Left cardiac atrium (tissue), 4 donors: ENCODE results near the gene LRMDA. TPM values are rescaled to one million over a fixed set of nuclear protein-coding genes. Genes with fewer than 3 reads are reported as not detected.

Source experiments
- ATAC-seq, 2 donors: fragments of 200-7000 bp; cut with Tn5 transposase; one replicate each; pipeline ENCODE4 v1.9.1; 2020; ENCODE audit warnings: mild to moderate bottlenecking in 2 of 2, moderate library complexity in 2 of 2
- DNase-seq: peaks from one replicate; pipeline ENCODE4 v3.0.0-alpha.2; 2020
- intact Hi-C, 2 donors: fragments of 100-400 bp; cut with DNase I; formaldehyde crosslinking; loops; one replicate each; pipeline versions ENCODE4 v1.14.1 to v1.15.1; 2022 to 2023
- total RNA-seq, 2 donors: library from RNA; stranded (reverse); fragmentation: NEBNext Ultra II Directional; extraction: Animal tissue kit (Norgen Biotek cat#: 25700); gene quantifications; one replicate each; pipeline ENCODE4 v1.2.1, GENCODE V29; 2021
- donor health status: DM: no; HTN: yes; CAD: no.
- donor health status: DM: no; HTN: yes; CAD: no; lungs with severe emphysema.
- donor health status: DM: yes; HTN: yes; CAD: no.
- donor health status: Dilated cardiomyopathy.

LRMDA gene
- total RNA-seq, 2 donors from 2014 or later: 40.6 to 57.8 TPM

- intact Hi-C loops: no loop called here
- no peak for ATAC-seq
- DNase-seq: no peak
Measured at GRCh38 chr10:76017733-76018433, 586.5 kb downstream of the LRMDA start.

- intact Hi-C loops: no loop called here
- ATAC-seq (no peak), DNase-seq (no peak)
Measured at GRCh38 chr10:76020630-76021029, 589.2 kb downstream of the LRMDA start.

GRCh38 chr10:76021398-76021797 is 590.0 kb downstream of the LRMDA start:
- intact Hi-C loops: no loop called here
- DNase-seq (no peak), ATAC-seq (no peak)

- ATAC-seq (no peak), DNase-seq (no peak)
- intact Hi-C loops: no loop called here
Measured at GRCh38 chr10:76022366-76022765, 590.9 kb downstream of the LRMDA start.

GRCh38 chr10:76023007-76023406 is 591.6 kb downstream of the LRMDA start:
- intact Hi-C loops: no loop called here
- DNase-seq (no peak), ATAC-seq (no peak)

GRCh38 chr10:76024460-76025123 is 593.2 kb downstream of the LRMDA start:
- ATAC-seq (no peak), DNase-seq (no peak)
- intact Hi-C loops: loop anchor here in 1 of 2 donors (5.0 kb wide), 1 partner anchor 273 kb away; no protein-coding TSS in a partner anchor

GRCh38 chr10:76025124-76025477 is 593.7 kb downstream of the LRMDA start:
- ATAC-seq (no peak), DNase-seq (no peak)
- intact Hi-C loops: loop anchor here in 1 of 2 donors (5.0 kb wide), 1 partner anchor 272 kb away; no protein-coding TSS in a partner anchor

- ATAC-seq: no peak
Measured at GRCh38 chr10:76026176-76026771, 594.9 kb downstream of the LRMDA start.

GRCh38 chr10:76026905-76027304 is 595.5 kb downstream of the LRMDA start:
- DNase-seq: no peak

More at GRCh38 chr10:76026176-76026771, 594.9 kb downstream of the LRMDA start:
- intact Hi-C loops: loop anchor here in 1 of 2 donors (5.0 kb wide), 1 partner anchor 271 kb away; no protein-coding TSS in a partner anchor
- DNase-seq: no peak

GRCh38 chr10:76029782-76030181 is 598.4 kb downstream of the LRMDA start:
- intact Hi-C loops: loop anchor here (5.0 to 10.0 kb wide), 3 partner anchors 268 to 632 kb away; no protein-coding TSS in a partner anchor
- ATAC-seq (no peak), DNase-seq (no peak)

More at GRCh38 chr10:76026905-76027304, 595.5 kb downstream of the LRMDA start:
- intact Hi-C loops: loop anchor here in 1 of 2 donors (5.0 kb wide), 1 partner anchor 270 kb away; no protein-coding TSS in a partner anchor
- ATAC-seq: no peak

- DNase-seq (no peak), ATAC-seq (no peak)
- intact Hi-C loops: loop anchor here in 1 of 2 donors (5.0 to 10.0 kb wide), 2 partner anchors 274 to 634 kb away; no protein-coding TSS in a partner anchor
Measured at GRCh38 chr10:76031099-76031498, 599.7 kb downstream of the LRMDA start.

GRCh38 chr10:76031769-76032699 is 600.6 kb downstream of the LRMDA start:
- ATAC-seq: no peak

GRCh38 chr10:76032700-76033039 is 601.2 kb downstream of the LRMDA start:
- DNase-seq: no peak
- no peak for ATAC-seq
- intact Hi-C loops: loop anchor here in 1 of 2 donors (5.0 to 10.0 kb wide), 2 partner anchors 272 to 635 kb away; no protein-coding TSS in a partner anchor

More at GRCh38 chr10:76031769-76032699, 600.6 kb downstream of the LRMDA start:
- no peak for DNase-seq
- intact Hi-C loops: loop anchor here in 1 of 2 donors (5.0 to 10.0 kb wide), 2 partner anchors 273 to 635 kb away; no protein-coding TSS in a partner anchor

GRCh38 chr10:76033457-76034196 is 602.2 kb downstream of the LRMDA start:
- DNase-seq: no peak
- peak in 1 of 2 donors; percentile 17 for ATAC-seq
- intact Hi-C loops: loop anchor here in 1 of 2 donors (5.0 to 10.0 kb wide), 2 partner anchors 271 to 636 kb away; no protein-coding TSS in a partner anchor

- ATAC-seq (no peak), DNase-seq (no peak)
- intact Hi-C loops: loop anchor here (5.0 to 10.0 kb wide), 4 partner anchors 270 to 637 kb away; partner anchors contain the start of gene ZNF503 (in 1 of the 2)
Measured at GRCh38 chr10:76034353-76035205, 603.2 kb downstream of the LRMDA start.

- DNase-seq (no peak), ATAC-seq (peak in 1 of 2 donors; percentile 18)
- intact Hi-C loops: loop anchor here (2.0 to 10.0 kb wide), 4 partner anchors 267 to 633 kb away; partner anchors contain the start of gene ZNF503 (in 1 of the 2)
Measured at GRCh38 chr10:76035206-76036110, 604.0 kb downstream of the LRMDA start.
